ENCODE data around the gene RELT.

RELT gene

DNA sequence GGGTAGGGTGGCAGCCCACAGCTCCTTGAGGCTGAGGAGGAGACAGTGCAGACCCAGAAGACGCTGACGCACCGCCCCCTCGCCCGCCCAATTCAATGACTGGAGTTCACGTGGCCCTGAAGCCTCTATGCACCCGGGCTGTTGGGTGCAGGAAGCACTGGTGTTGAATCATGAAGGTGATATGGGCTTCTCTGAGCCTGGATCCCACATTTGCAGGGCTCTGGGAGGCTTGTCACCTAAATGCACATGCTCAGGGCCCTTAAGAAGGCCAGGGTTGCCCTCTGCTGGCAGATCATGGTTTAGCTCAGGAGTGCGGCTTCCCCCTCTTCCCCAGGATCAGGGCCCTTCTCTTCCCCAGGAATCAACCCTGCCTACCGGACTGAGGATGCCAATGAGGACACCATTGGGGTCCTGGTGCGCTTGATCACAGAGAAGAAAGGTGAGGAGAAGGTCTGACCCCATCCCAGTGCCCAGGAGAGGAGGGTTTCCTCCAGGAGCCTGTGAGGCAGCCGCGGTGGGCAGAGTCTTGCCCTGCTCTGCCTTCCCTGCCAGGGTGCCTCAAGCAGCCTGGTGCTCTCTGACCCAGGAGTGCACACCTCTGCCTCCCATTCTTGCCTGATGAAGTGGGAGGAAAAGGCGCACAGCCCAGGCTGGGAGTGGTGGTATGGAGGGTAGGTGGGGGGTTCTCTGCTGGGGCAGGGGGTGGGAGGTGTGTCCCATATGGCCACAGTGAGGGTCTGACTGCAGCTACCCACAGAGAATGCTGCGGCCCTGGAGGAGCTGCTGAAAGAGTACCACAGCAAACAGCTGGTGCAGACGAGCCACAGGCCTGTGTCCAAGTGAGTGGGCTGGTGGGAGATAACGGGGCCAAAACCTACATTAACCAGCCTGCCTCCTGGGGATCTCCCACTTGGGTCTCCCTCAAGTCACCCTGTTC lies 17.5 kb downstream of the RELT start:
- peak; percentile 74 for DNase-seq

DNA sequence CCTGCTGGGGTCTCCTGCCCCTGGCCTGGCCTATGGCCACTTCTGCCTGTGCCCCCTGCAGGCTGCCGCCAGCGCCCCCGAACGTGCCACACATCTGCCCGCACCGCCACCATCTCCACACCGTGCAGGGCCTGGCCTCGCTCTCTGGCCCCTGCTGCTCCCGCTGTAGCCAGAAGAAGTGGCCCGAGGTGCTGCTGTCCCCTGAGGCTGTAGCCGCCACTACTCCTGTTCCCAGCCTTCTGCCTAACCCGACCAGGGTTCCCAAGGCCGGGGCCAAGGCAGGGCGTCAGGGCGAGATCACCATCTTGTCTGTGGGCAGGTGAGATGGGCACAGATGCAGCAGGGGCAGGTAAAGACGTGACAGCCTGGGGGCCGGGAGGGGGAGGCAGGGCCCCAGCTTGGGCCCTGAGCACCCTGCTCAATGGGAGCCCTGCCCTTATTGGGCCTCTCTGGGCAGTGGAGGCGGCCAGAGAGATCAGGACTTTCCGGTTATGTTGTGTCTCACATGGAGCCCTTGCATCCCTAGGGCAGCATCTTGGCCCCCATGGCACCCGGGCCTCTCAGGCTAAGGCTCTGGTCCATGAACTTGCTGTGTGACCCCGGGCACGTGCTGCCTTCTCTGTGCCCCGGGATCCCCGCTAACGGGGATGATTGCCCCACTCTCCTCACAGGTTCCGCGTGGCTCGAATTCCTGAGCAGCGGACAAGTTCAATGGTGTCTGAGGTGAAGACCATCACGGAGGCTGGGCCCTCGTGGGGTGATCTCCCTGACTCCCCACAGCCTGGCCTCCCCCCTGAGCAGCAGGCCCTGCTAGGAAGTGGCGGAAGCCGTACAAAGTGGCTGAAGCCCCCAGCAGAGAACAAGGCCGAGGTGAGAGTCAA lies 18.5 kb downstream of the RELT start:
- DNase-seq = no peak

DNA sequence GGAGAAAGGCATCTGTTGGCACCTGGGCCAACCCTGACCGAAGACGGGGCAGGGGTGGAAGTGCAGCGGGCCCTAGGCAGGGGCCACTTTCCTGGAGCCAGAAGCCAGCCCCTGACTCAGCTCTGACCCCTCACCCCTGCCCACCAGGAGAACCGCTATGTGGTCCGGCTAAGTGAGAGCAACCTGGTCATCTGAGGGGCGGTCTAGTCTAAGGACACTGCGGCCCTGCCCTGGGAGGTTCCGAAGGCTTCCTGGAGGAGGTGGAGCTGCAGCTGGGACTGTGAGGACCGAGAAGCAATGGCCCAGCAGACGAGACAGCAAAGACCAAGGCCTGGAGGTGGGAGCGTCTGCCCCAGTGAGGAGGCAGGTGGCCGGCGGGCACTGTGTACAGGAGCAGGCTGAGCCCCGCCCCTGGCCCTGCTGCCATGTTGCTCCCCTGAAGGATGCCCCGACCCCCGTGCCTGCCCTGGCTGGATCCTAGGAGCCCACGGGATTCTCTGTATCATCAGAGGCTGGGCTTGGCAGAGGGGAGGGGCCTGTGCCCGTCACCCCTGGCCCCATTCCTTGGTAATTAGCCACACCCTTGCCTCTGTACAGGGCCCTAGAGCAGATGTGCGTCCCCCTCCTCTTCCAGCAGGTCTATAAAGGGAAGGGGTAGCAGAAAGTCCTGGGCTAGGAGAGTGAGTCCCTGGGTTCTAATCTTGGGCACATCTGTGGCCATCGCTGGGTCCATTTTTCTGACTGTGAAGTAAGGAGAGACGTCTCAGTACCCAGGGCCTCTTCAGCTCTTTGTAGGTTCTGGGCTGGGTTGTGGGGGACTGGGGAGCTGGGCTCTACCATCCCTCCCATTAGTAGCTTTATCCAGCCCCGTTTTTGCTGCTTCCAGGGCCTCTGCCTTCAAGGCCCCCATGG lies 19.4 kb downstream of the RELT start:
- no peak for DNase-seq

DNA sequence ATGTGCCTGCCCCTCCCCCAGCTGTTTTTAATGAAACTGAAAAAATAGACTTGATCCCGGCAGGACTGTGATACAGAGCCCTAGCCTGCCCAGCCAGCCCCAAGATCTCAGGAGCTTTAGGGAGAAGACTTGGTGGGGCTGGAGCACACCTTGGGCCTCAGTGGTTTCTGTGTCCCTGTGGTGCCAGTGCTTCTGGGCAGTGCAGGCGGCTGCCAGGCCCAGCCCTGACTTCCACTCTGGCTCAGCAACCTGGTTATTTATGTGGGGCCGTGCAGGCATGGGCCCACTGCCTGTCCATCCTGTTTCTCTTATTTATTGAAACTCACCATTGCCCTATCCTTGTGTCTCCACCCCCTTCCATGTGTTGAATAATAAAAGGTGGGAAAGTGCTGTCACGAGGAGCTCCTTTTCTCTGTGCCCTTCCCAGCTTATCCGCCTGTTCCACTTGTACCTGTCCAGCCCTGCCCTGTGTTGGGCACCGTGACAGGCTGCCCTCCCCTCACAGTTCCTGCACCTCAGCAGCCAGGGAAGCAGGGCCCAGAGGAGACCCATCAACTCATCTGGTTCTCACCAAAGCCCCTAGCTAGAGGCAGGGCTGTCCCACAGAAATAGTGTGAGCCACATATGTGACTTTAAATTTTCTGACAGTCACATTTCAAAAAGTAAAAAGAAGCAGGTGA lies 20.2 kb downstream of the RELT start:
- DNase-seq = no peak

DNA sequence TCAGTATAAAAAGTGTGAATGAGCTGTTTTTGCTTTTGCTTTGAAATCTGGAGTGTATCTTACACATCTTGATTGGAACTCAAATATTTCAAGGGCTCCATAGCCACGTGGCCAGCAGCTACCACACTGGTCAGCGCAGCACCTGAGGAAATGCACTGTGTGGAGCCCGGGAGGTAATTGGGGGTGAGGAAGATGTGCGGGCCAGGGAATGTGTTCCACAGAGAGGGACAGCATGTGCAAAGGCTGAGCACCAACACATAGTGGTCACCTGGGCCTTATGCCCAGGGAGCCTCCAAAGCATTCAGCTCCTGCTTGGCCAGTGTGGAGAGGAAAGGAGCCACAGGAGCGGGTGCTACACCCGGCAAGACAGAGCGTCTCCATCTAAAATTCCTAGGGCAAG lies 20.8 kb downstream of the RELT start:
- no peak for DNase-seq

DNA sequence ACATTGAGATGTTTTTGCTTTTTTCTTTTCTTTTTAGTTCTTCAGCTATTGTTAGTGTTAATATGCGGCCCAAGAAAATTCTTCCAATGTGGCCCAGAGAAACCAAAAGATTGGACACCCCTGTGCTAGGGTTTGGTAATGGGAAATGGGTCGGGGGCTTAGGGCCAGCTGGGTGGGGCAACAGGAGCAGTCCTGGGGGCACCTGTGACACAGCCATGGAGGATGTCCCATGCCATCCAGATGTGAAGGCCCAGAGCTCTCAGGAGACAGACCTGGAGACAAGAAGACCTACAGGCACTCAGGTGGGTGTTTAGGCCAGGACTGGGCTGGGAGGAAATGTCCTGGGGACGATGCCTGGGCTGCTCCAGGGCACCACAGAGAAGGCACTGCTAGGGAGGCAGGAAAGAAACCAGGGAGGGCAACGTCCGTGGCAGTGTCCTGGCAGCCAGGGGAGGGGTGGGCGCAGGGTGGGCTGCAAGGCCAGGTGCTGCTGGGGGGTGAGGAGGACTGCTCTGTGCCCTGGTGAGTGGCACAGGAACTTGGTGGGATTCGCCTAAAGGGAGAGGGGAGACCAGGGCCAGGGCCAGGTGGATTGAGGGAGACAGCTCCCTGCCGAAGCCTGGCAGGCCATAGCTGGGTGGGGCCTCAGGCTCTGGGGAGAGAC lies 21.4 kb downstream of the RELT start:
- no peak for DNase-seq

DNA sequence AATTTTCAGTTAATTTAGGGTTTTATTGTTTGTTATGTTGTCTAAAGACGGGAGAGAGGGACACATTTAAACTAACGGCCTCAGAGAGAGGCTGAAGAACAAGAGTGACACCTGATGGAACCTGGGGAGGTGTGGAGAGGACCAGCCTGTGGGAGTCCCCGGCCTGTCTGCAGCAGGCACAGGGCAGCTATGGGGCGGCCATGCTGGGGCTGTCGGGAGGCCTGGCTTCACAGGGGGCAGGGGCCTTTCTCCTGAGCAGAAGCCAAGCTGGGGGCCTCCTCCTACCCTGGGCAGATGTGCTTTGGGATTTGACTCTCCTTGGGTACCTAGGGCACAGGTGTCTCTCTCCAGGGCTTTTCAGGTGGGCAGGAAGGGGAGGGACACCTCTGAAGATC lies 21.9 kb downstream of the RELT start:
- no peak for DNase-seq

DNA sequence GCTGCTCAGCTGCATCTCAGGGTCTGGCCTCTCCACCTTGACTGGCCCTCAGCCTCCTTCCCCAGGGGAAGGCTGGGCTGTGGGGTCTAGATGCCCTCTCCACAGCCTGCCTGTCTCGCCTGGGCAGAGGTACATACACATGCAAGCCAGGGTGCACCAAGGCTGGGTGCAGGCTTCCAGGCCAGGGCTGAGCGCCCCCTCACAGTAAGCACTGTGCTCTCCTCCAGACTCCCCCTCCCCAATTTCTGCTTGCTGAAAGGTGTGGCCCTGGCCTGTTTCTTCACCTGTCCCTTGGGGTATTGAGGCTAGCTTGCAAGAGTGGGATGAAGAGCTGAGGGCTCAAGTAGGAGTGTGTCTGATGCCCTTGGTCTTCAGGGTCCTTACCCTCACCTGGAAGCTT lies 22.5 kb downstream of the RELT start:
- DNase-seq = no peak

DNA sequence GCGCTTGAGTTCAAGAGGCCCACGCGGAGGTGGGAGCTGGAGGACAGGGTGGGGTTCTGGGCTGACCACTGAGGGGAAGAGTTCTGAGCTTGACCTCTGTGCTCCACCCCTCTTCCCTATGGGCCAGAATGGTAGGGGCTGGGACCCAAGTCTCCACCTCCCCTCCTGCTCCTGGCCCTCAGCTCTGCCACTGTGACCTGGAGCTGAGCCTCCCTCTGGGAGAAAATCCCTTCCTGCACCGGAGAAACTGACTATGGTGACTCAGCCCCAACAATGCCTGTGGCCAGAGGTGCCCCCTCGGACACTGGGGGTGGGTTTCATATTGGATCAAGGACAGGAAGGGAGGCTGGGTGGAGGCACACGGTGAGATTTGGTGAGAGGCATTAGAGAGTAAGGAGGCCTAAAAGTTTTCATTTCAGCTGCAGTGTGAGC lies 23.0 kb downstream of the RELT start:
- DNase-seq = no peak

DNA sequence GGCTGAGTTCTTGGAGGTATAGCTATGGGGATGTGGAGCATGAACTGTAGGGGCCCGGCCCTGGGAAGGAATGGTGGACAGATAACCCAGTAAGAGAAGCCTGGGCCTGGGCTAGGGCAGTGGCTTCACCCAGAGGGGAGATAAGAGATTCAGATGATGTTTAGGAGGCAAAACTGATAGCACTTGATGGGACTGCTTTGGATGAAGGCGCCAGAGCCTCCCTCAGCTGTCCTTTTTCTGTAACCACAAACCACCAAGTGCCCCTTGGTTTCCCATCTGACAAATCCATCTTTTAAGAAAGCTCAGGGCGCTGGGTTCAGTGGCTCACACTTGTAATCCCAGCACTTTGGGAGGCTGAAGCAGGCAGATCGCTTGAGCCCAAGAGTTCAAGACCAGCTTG lies 23.4 kb downstream of the RELT start:
- no peak for DNase-seq

DNA sequence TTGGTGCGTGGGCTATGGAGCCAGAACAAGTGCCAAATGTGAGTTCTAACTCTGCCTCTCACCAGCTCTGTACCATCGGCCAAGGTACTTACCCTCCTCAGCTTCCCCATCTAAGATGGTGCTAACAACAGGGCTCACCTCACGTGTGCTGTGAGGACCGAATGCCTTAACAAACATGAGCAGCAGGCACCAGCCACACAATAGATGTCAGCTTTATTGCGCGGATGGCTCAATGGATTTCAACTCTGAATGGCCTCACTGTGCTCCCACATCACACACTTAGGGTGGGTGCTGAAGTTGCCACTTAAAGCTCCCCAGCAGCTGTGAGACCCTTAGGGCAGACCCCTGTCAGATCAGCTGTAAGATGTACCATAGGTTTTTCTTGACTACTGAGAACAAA lies 24.1 kb downstream of the RELT start:
- no peak for DNase-seq

DNA sequence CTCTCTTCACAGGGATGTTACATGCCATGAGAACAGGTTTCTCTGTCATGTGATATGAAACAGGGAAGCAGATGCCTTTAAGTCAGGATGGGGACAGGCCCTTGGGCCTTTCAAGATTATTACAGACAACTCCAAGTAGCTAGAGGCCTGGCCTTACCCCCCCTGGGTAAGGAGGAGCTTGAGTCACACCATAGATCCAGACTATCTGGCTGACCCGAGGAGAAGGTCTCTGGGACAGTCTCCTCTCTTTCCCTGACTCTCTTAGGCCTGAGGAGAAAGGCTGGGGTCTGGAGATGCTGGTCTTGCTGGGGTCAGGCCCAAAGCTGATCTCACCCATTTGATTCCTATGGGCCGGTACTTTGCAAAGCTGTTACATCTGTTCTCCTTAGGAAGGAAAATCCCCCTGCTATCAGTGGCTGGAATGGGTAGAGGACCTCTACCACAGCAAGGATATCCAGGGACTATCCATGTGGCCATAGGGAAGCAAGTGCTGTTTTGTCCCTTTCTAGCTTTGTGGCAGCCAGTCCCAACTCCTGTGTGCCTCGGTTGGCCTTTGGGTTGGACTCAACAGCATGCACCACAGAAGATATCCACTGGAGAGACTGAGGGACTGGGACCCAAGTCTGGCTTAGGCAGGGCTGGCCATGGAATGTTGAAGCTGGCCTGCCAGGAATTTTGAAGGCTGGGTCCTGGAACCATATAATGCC lies 25.2 kb downstream of the RELT start:
- no peak for DNase-seq

DNA sequence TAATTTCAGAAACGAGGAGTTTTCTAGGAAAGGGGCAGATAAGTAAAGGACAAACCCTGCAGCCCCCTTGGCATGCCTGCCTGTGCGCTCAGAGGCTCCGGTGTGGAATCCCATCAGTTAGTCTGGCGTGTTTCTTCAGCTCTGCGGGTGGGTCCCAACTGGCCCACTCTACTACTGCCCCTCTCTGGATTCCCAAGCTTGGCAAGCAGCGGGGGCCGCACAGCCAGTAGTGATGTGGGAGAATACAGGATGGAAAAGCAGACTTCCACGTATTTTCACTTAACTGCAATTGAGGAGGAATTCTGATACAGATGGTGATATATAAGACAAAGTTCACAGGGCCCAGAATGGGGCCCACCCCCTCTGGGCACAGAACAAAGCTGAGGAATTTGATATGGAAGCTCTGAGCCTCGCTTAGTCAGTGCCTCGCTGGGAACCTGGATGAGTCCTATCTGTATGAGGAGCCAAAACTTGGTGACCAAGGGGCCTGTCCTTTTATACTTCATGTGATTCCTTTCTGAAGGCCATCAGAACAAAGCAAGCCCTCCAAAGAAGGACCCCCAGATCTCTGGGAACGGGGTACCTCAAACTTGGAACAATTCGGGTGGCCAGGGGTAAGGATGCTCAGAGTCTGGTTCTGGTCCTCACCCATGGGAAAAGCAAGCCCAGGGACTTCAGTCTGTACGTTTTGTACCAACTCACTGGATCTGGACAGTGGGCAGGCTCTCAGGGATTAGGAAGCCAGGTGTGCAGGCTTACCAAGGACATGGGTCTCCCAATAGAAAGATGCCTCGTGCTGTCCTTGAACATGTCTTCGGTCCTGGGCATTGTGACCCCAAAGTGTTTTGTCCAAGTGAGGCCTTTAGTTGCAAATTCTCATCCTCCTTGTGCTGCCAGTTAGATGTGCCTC lies 26.0 kb downstream of the RELT start:
- DNase-seq = no peak

DNA sequence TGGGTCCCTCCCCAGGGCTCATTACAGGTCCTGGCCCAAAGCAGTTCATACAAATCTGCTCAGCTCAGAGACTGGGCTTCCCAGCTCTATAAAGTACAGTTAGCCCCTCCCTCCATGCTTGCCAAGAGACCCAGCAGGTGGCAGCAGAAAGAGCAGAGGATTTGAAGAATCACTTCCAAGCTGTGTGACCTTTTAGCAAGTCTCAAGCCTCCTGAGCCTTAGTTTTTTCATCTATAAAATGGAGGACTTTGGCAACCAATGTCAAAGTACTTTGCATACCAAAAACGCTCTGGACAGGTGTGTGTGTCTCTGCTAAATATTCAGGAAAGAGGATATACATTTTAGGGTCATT lies 26.6 kb downstream of the RELT start:
- DNase-seq = no peak

DNA sequence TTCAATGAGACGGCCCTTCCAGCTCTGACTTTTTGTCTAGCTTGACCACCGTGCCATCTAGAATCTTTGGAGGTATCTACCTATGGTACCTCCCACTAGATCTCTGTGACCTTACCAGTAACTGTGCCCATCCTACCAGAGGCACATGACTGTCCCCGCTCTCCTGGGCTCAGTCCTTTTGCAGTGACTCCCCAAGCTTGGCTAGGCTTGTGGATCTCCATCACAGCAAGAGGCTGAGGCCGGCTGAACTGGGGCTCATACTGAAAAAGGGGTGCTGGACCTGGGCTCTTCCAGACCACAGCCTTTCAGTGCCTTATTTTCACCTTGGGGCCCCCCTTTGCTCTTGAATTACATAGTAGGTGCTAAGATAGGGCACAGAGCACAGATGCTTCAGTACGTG lies 27.3 kb downstream of the RELT start:
- DNase-seq = no peak

DNA sequence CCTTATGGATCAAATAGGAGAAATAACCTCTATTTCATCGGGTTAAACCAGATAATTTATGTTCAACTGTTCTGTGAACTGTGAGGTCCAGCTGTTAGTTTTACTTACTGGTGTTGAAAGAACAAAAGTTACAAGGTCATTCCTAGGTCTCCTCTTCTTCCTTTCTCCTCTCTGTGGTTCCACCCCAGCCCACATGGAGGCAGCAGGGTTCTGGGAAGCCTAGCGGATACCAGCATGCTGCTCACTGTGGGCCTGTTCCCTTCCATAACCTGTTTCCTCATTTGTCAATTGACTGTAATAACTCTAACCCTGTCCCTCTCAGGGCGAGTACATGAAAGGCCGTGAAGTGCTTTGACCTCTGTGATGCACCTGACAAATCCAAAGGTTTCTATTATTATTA lies 27.8 kb downstream of the RELT start:
- DNase-seq = no peak

DNA sequence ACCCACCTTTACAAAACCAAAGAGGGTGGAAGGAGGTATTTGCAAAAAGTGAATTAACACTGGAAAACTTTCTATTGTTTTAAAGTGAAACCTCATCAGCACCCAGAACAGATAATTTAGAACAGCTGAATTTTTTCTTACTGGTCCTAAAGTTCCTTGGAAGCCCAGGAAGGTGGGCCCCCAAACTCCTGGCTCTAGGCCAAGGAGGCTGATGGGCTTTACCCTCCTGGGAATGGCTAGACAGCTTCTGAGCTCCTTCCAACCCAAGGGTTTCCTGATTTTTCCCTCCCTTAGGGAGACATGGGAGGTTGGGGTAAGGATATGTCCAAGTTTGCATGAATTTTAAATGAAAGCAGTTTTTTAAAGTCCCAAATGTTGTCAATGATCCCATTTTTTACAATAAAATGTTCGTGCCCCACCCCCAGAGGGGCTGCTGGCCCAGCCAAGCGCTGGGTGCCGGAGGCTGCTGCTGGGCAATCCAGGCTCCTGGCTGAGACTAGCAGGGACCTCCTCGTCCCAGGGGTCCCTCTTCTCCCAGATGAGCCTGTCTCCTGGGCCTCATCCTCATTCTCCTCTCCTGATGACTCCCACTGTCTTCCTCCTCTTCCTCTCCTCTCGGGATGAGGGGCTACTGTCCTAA lies 28.4 kb downstream of the RELT start:
- no peak for DNase-seq

DNA sequence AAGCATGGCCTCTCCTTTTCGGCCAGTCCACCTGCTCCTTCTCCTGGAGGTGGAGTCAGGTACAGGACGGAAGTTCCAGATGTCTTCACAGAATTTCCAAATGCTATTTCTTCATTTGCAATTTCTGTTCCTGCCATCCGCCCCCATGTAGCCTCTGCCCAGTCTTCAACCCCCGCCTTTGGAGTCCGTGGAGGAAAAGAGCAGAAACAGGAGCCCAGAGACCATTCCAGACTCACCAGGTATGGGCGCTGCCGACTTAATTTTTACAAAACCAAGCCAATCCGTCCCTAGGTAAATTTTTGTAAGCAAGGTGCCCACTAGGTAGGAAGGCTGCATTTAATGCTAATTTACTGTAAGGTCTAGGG lies 28.9 kb downstream of the RELT start:
- no peak for DNase-seq

DNA sequence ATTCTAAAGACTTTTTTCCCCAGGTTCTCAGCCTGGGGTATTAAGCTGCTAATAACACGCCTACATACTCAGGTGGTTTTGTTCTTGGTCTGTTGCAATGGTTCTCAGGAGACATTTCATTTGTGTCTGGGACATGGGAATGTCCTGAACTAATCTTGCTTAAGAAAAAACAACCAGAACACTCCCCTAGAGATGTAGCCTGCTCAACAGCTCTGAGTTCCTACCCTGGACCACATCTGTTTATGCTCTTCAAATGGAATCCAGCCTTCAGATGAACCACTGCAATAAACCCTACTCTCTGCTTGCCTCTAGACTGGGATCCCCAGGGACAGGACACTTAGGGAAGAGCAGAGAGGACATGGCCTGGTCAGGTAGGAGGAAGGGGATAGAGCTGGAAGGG lies 29.9 kb downstream of the RELT start:
- no peak for DNase-seq

DNA sequence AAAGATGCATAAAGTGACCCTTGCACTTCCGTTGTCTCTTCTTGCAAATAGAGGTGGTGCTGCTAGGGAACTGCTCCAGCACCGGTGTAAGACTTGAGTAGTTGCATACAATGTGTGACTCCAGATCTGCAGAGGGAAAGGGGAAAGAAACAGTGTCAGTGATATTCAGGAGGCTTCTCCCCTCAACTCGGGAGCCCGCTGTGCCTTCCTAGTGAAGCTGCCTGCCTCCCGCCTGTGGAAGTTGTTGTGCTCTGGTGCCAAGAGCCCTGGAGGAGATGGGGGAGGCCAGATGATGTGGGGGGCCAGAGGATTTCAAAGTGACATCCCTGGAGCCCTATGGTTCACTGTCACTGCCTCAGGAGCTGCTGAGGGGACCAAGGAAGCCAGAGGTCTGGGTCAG lies 30.4 kb downstream of the RELT start:
- DNase-seq = no peak

All from CD4-positive, alpha-beta T cell treated with Interleukin-6 for 4 hours (primary cell).